IMR-90 (cell line): ENCODE measurements around the gene FDPS. TPM values are rescaled to one million over a fixed set of nuclear protein-coding genes. Genes with fewer than 3 reads are reported as not detected.

Experiments used
- ATAC-seq: fragments of 200-7000 bp; cut with Tn5 transposase; 2 replicates; pipeline ENCODE4 v1.9.1; 2020; ENCODE audit warnings: low read depth, mild to moderate bottlenecking, moderate library complexity
- BruUV-seq: library from RNA; stranded (reverse); fragments of 400-500 nt; replicated peaks from 2 replicates; lab custom pipeline; 2021; lab: Mats Ljungman, UMichigan
- CTCF ChIA-PET: fragments of 300-600 bp; formaldehyde crosslinking; extraction: SDS; loops from one replicate; lab custom pipeline; 2021; ENCODE audit warnings: antibody characterized with exemption; lab: Yijun Ruan, JAX
- POLR2A ChIA-PET: fragments of 300-600 bp; sonication (Branson Sonifier 250); formaldehyde crosslinking; loops from one replicate; lab custom pipeline; 2022; ENCODE audit warnings: antibody characterized with exemption; ENCODE audit not compliant: unreplicated experiment; lab: Charles Lee
- DNase-seq: peaks from one replicate; pipeline ENCODE4 v3.0.0; 2013
- H2AFZ ChIP-seq: replicated peaks from 2 replicates; pipeline ENCODE3; 2013; ENCODE audit warnings: low read length, mild to moderate bottlenecking; ENCODE audit not compliant: poor library complexity
- H2AK5ac ChIP-seq: 2 replicates; pipeline ENCODE4 v1.6.1; 2013; ENCODE audit warnings: low read depth, low read length, inconsistent platforms
- H2AK9ac ChIP-seq: replicated peaks from 2 replicates; pipeline ENCODE3; 2013; ENCODE audit warnings: mild to moderate bottlenecking, low read depth, low read length, moderate library complexity; ENCODE audit not compliant: poor library complexity
- H2BK120ac ChIP-seq: 2 replicates; pipeline ENCODE4 v1.6.1; 2013; ENCODE audit warnings: low read depth, low read length, inconsistent platforms
- H2BK15ac ChIP-seq: 3 replicates; pipeline ENCODE4 v1.6.1; 2013; ENCODE audit warnings: low read depth, low read length, inconsistent platforms
- H2BK20ac ChIP-seq: 2 replicates; pipeline ENCODE4 v1.6.1; 2013; ENCODE audit warnings: low read depth, mild to moderate bottlenecking, inconsistent platforms, low read length, moderate library complexity
- H2BK5ac ChIP-seq: 2 replicates; pipeline ENCODE4 v1.6.1; 2013; ENCODE audit warnings: mild to moderate bottlenecking, low read depth, low read length, inconsistent platforms; ENCODE audit not compliant: poor library complexity, severe bottlenecking
- H3K14ac ChIP-seq: replicated peaks from 2 replicates; pipeline ENCODE4 v1.6.1; 2013; ENCODE audit warnings: low read depth, low read length, inconsistent platforms
- H3K18ac ChIP-seq: 2 replicates; pipeline ENCODE4 v1.6.1; 2013; ENCODE audit warnings: low read depth, low read length, control low read depth
- H3K23ac ChIP-seq: 2 replicates; pipeline ENCODE4 v1.6.1; 2013; ENCODE audit warnings: low read depth, low read length, inconsistent platforms
- H3K27ac ChIP-seq: 2 replicates; pipeline ENCODE4 v1.5.1; 2013; ENCODE audit warnings: mild to moderate bottlenecking, control low read depth, low read length; ENCODE audit not compliant: insufficient read depth
- H3K27me3 ChIP-seq: 2 replicates; pipeline ENCODE4 v1.6.1; 2013; ENCODE audit warnings: low read length; ENCODE audit not compliant: control insufficient read depth, insufficient read depth
- H3K36me3 ChIP-seq: 2 replicates; pipeline ENCODE4 v1.6.1; 2013; ENCODE audit warnings: low read length, mixed read lengths; ENCODE audit not compliant: control insufficient read depth, insufficient read depth
- H3K4ac ChIP-seq: 2 replicates; pipeline ENCODE4 v1.6.1; 2013; ENCODE audit warnings: low read depth, low read length, inconsistent platforms
- H3K4me1 ChIP-seq: 2 replicates; pipeline ENCODE4 v1.6.1; 2013; ENCODE audit warnings: low read length, mixed read lengths; ENCODE audit not compliant: control insufficient read depth, insufficient read depth
- H3K4me2 ChIP-seq: 2 replicates; pipeline ENCODE4 v1.6.1; 2013; ENCODE audit warnings: low read depth, mild to moderate bottlenecking, control low read depth, low read length, moderate library complexity
- H3K4me3 ChIP-seq: 2 replicates; pipeline ENCODE4 v1.5.1; 2013; ENCODE audit warnings: low read depth, mild to moderate bottlenecking, control low read depth, low read length, moderate library complexity; ENCODE audit not compliant: insufficient read depth
- H3K56ac ChIP-seq: 2 replicates; pipeline ENCODE4 v1.6.1; 2013; ENCODE audit warnings: low read length, inconsistent platforms; ENCODE audit not compliant: insufficient read depth; ENCODE audit errors: extremely low read depth
- H3K79me1 ChIP-seq, 2 experiments: 2 replicates each; pipeline ENCODE4 v1.6.1; 2013; ENCODE audit warnings: low read length in 2 of 2, inconsistent platforms in 1 of 2, low read depth in 1 of 2
- H3K9ac ChIP-seq: 2 replicates; pipeline ENCODE4 v1.6.1; 2013; ENCODE audit warnings: low read depth, low read length, control low read depth
- H3K9me1 ChIP-seq: 2 replicates; pipeline ENCODE4 v1.6.1; 2013; ENCODE audit warnings: low read length, inconsistent platforms; ENCODE audit not compliant: insufficient read depth
- H3K9me3 ChIP-seq: 2 replicates; pipeline ENCODE4 v1.6.1; 2013; ENCODE audit warnings: low read length; ENCODE audit not compliant: control insufficient read depth, insufficient read depth
- H4K20me1 ChIP-seq: 2 replicates; pipeline ENCODE4 v1.6.1; 2013; ENCODE audit warnings: low read length, inconsistent platforms; ENCODE audit not compliant: insufficient read depth
- H4K5ac ChIP-seq: 2 replicates; pipeline ENCODE4 v1.6.1; 2013; ENCODE audit warnings: mild to moderate bottlenecking, low read depth, low read length, control low read depth
- H4K8ac ChIP-seq, 2 experiments: 2 replicates each; pipeline ENCODE4 v1.6.1; 2013; ENCODE audit warnings: low read depth in 2 of 2, low read length in 2 of 2, control low read depth in 1 of 2, inconsistent platforms in 1 of 2
- H4K91ac ChIP-seq: 2 replicates; pipeline ENCODE4 v1.6.1; 2013; ENCODE audit warnings: low read depth, low read length, inconsistent platforms; ENCODE audit not compliant: insufficient read depth
- CEBPB ChIP-seq: IDR thresholded peaks from 2 replicates; pipeline ENCODE4 v1.6.1; 2012; ENCODE audit warnings: low read depth, low read length, improper control_type of control experiment
- CHD1 ChIP-seq: IDR thresholded peaks from 2 replicates; pipeline ENCODE4 v1.6.1; 2012; ENCODE audit warnings: low read depth, low read length, improper control_type of control experiment
- CTCF ChIP-seq: conservative IDR thresholded peaks from 2 replicates; pipeline ENCODE4 v1.5.1; 2012; ENCODE audit warnings: mild to moderate bottlenecking, low read depth, low read length, improper control_type of control experiment
- ELK1 ChIP-seq: fragments of 150-350 bp; IDR thresholded peaks from 2 replicates; pipeline ENCODE4 v1.6.1; 2016; ENCODE audit warnings: low read depth, mild to moderate bottlenecking, low read length, moderate library complexity, borderline replicate concordance
- FOS ChIP-seq: fragments of 150-350 bp; IDR thresholded peaks from 2 replicates; pipeline ENCODE4 v1.6.1; 2016; ENCODE audit warnings: low read depth, low read length
- MAFK ChIP-seq: IDR thresholded peaks from 2 replicates; pipeline ENCODE4 v1.6.1; 2012; ENCODE audit warnings: low read depth, low read length, improper control_type of control experiment
- MAZ ChIP-seq: IDR thresholded peaks from 2 replicates; pipeline ENCODE4 v1.6.1; 2012; ENCODE audit warnings: low read depth, mild to moderate bottlenecking, low read length, improper control_type of control experiment, moderate library complexity, borderline replicate concordance
- NFE2L2 ChIP-seq: fragments of 150-350 bp; IDR thresholded peaks from 2 replicates; pipeline ENCODE4 v1.6.1; 2016; ENCODE audit warnings: low read depth, mild to moderate bottlenecking, low read length
- POLR2A ChIP-seq: IDR thresholded peaks from 2 replicates; pipeline ENCODE4 v1.6.1; 2012; ENCODE audit warnings: mild to moderate bottlenecking, low read depth, low read length
- RAD21 ChIP-seq: IDR thresholded peaks from 2 replicates; pipeline ENCODE4 v1.6.1; 2012; ENCODE audit warnings: low read length, improper control_type of control experiment
- RCOR1 ChIP-seq: IDR thresholded peaks from 2 replicates; pipeline ENCODE4 v1.6.1; 2012; ENCODE audit warnings: mild to moderate bottlenecking, low read length, improper control_type of control experiment; ENCODE audit not compliant: insufficient replicate concordance
- RFX5 ChIP-seq: IDR thresholded peaks from 2 replicates; pipeline ENCODE4 v1.8.0; 2012; ENCODE audit warnings: low read depth, mild to moderate bottlenecking, low read length, moderate library complexity
- SMC3 ChIP-seq: fragments of 150-350 bp; IDR thresholded peaks from 2 replicates; pipeline ENCODE4 v1.6.1; 2016; ENCODE audit warnings: low read depth, mild to moderate bottlenecking, antibody characterized with exemption, low read length, moderate library complexity
- USF2 ChIP-seq: fragments of 150-350 bp; IDR thresholded peaks from 2 replicates; pipeline ENCODE4 v1.6.1; 2017; ENCODE audit warnings: mild to moderate bottlenecking, antibody characterized with exemption, low read length, low read depth
- WGBS, 2 experiments: methylation state at CpG; one replicate each; pipeline versions ENCODE4 v1.1.5 to v1.1.7; 2013; ENCODE audit warnings: missing lambda C conversion rate in 2 of 2; ENCODE audit not compliant: insufficient read length in 1 of 2; ENCODE audit errors: extremely low coverage in 2 of 2; 5-methylcytosine and 5-hydroxymethylcytosine counted together
- dilution Hi-C: fragments of 300-500 bp; cut with HindIII; formaldehyde crosslinking; loops from one replicate; pipeline ENCODE4 v1.14.3; 2018; ENCODE audit warnings: low sequenced_read_pairs; ENCODE audit not compliant: unreplicated experiment
- in situ Hi-C: fragments of 300-500 bp; cut with MboI; formaldehyde crosslinking; loops from 3 replicates; pipeline ENCODE4 v1.14.3; 2019; ENCODE audit warnings: low sequenced_read_pairs, inconsistent platforms, mixed read lengths
- intact Hi-C: fragments of 100-400 bp; cut with micrococcal nuclease; formaldehyde crosslinking; loops from 2 replicates; pipeline ENCODE4 v1.10.0; 2022
- polyA plus RNA-seq, 3 experiments: library from polyadenylated mRNA; depleted of rRNA; stranded (reverse); fragments of >200 nt; gene quantifications; 2 replicates each; pipeline ENCODE4 v1.2.3, GENCODE V29; 2012; ENCODE audit warnings: low replicate concordance in 1 of 3
- total RNA-seq: library from RNA; depleted of rRNA; stranded (reverse); fragments of >200 nt; gene quantifications from 2 replicates; pipeline ENCODE4 v1.2.3, GENCODE V29; 2012

Gene FDPS
- total and polyA plus RNA-seq, 2 of the 4 experiments (the other 2 are of a cell fraction): 183 to 191 TPM

GRCh38 chr1:155266553-155266952 lies 42.1 kb upstream of the FDPS start:
- no CpG with 5 or more reads among the region's 6 CpGs for WGBS, 2 experiments
- H2AFZ ChIP-seq: no peak overlapping the region
- H2BK5ac ChIP-seq: no peak overlapping the region
- H3K36me3 ChIP-seq: peaks cover 58% of the 10 kb centered on the region
- peaks cover 6% of the 10 kb centered on the region for H3K9me1 ChIP-seq
- ChIA-PET CTCF (interaction anchor here (0.6 to 1.2 kb wide), 3 partner anchors 16 to 308 kb away, joined by 3 read pairs; no protein-coding TSS in a partner anchor), POLR2A (no interaction called here)
- no peaks in the 10 kb centered on the region for H3K4me1 ChIP-seq
- DNase-seq (no peak), ATAC-seq (no peak)
- dilution Hi-C loops (no loop called here), intact Hi-C loops (no loop called here), in situ Hi-C loops (no loop called here)
- no peak overlapping the region for H2AK5ac ChIP-seq
- H4K20me1 ChIP-seq: peaks cover 3% of the 10 kb centered on the region; the same call in 1 of the 2 replicates
- H4K8ac ChIP-seq: no peak overlapping the region
- no peak overlapping the region for H3K23ac ChIP-seq
- no peak overlapping the region for H4K5ac ChIP-seq
- H3K79me1 ChIP-seq: peaks cover 26 to 48% of the 10 kb centered on the region in 2 experiments
- H2BK15ac ChIP-seq: no peak overlapping the region
- H3K14ac ChIP-seq: no peak overlapping the region
- no peak overlapping the region for H3K4ac ChIP-seq
- H3K9ac ChIP-seq: no peak overlapping the region
- TF ChIP-seq RFX5: no peak
- TF ChIP-seq RCOR1: no peak
- TF ChIP-seq MAFK: no peak
- no peak for TF ChIP-seq CTCF
- no peak for TF ChIP-seq CHD1
- TF ChIP-seq USF2: no peak
- no peak for TF ChIP-seq ELK1
- no peak for TF ChIP-seq CEBPB
- TF ChIP-seq NFE2L2: no peak
- no peak for TF ChIP-seq MAZ
- TF ChIP-seq RAD21: no peak
- TF ChIP-seq POLR2A: no peak
- TF ChIP-seq FOS: no peak
- no peak for TF ChIP-seq SMC3
- H3K4me2 ChIP-seq: no peak overlapping the region
- H2BK120ac ChIP-seq: no peak overlapping the region
- H3K4me3 ChIP-seq: no peak overlapping the region
- no peak overlapping the region for H4K91ac ChIP-seq
- BruUV-seq: no TSS peak
- H3K18ac ChIP-seq: no peak overlapping the region
- no peaks in the 10 kb centered on the region for H3K9me3 ChIP-seq
- H3K27me3 ChIP-seq: no peaks in the 10 kb centered on the region
- no peak overlapping the region for H2BK20ac ChIP-seq
- H2AK9ac ChIP-seq: no peak overlapping the region
- H3K56ac ChIP-seq: no peak overlapping the region
- H3K27ac ChIP-seq: no peak overlapping the region
